Stimulated activated CD8-positive, alpha-beta memory T cell treated with anti-CD3 and anti-CD28 coated beads, Interleukin-4, amount 100 ng/mL, for 24 hours (primary cell): ENCODE measurements around the gene ADAMTS2.

Experiments
- DNase-seq: peaks from one replicate; pipeline ENCODE4 v3.0.0-alpha.2; 2020; ENCODE audit warnings: low read depth

Gene ADAMTS2

GRCh38 chr5:179371681-179372680 lies 26.7 kb upstream of the ADAMTS2 start:
- DNase-seq: no peak

GRCh38 chr5:179371121-179371510 lies 25.9 kb upstream of the ADAMTS2 start:
- no peak for DNase-seq

GRCh38 chr5:179370490-179371120 lies 25.3 kb upstream of the ADAMTS2 start:
- no peak for DNase-seq

GRCh38 chr5:179369530-179369884 lies 24.2 kb upstream of the ADAMTS2 start:
- no peak for DNase-seq

GRCh38 chr5:179368806-179369529 lies 23.7 kb upstream of the ADAMTS2 start:
- no peak for DNase-seq

- DNase-seq: no peak
Observed at GRCh38 chr5:179368126-179368805, 23.0 kb upstream of the ADAMTS2 start.

GRCh38 chr5:179367491-179367890 lies 22.2 kb upstream of the ADAMTS2 start:
- DNase-seq: no peak

GRCh38 chr5:179362355-179362754 lies 17.1 kb upstream of the ADAMTS2 start:
- DNase-seq: no peak

- no peak for DNase-seq
Observed at GRCh38 chr5:179361037-179361603, 15.9 kb upstream of the ADAMTS2 start.

GRCh38 chr5:179357031-179357430 lies 11.8 kb upstream of the ADAMTS2 start:
- DNase-seq: no peak

GRCh38 chr5:179355976-179356974 lies 11.0 kb upstream of the ADAMTS2 start:
- DNase-seq: no peak

- no peak for DNase-seq
Observed at GRCh38 chr5:179354305-179354882, 9.1 kb upstream of the ADAMTS2 start.

- DNase-seq: no peak
Observed at GRCh38 chr5:179348843-179349242, 3.6 kb upstream of the ADAMTS2 start.

- DNase-seq: no peak
Observed at GRCh38 chr5:179348011-179348530, 2.8 kb upstream of the ADAMTS2 start.

GRCh38 chr5:179347581-179347980 lies 2.3 kb upstream of the ADAMTS2 start:
- no peak for DNase-seq

- no peak for DNase-seq
Observed at GRCh38 chr5:179346875-179347274, 1.6 kb upstream of the ADAMTS2 start.

- DNase-seq: no peak
Observed at GRCh38 chr5:179346401-179346800, 1.1 kb upstream of the ADAMTS2 start.

GRCh38 chr5:179345183-179345432 lies 153 bp downstream of the ADAMTS2 start:
- DNase-seq: no peak

- no peak for DNase-seq
Observed at GRCh38 chr5:179344431-179345182, 654 bp downstream of the ADAMTS2 start.
